Measurements from ENCODE around the gene LGALS4.

The LGALS4 gene

GRCh38 chr19:38841180-38841766, 28.5 kb upstream of the LGALS4 start:
- no peak for TF ChIP-seq CTCF (conservative IDR thresholded peaks at IDR 0.05; ENCODE audit: low read length)
- DNase-seq (ENCODE audit: low read depth) = no peak
- no peak overlapping the region for H3K4me3 ChIP-seq (ENCODE audit: low read length)

DNA sequence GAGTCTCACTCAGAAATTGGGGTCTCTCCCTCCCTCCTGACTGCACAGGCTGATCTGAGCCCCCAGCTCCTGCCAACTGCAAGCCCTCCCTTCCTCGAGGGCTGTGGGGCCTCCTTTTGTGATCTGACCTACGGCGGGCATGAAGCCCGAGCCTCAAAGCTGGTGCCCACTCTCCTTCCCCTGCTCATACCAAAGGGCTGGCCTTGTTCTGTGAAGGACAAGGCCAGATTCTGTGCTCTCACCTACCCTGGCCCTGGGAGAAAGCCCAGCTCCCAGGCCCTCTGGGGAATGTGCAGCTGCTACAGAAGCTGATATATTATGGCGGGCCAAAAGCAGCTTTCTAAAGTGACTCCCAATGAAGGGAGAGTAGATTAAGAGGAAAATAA, 27.8 kb upstream of the LGALS4 start:
- TF ChIP-seq CTCF (conservative IDR thresholded peaks at IDR 0.05; ENCODE audit: low read length) = no peak
- H3K4me3 ChIP-seq (ENCODE audit: low read length) = no peak overlapping the region
- DNase-seq (ENCODE audit: low read depth) = no peak

DNA sequence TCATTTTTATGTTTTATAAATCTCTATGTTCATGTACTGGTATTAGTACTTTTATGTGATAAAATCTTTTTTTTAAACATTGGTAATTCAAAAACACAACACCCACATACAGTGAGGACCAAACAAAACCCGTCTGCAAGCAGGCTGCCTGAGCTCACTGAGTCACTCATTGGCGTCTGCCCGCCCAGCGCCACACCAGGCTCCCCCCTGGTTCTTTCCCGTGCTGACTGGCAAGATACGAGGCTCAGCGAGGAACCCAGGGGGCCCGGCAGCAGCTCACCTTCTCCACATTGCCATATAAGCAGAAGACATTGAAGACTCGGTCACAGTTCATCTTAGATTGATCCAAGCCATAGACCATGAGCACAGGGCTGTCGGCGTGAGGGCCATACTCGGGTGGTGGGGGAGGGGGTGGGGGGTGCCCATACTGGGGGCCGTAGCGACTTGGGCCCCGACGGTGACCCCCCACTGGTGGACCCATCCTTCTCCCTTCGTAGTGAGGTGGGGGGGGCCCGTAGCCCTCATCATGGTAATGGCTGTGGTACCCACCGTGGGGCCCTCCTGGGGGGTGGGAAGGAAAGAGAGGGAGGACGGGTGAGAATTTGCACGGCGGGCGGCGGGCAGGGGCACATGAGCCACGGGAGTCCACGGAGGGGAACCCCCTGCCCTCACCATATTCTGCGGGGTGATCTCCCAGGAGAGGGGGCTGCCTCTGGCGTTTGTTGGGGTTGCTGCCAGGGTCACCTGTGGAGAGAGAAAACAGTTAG, 27.3 kb upstream of the LGALS4 start:
- TF ChIP-seq CTCF (conservative IDR thresholded peaks at IDR 0.05; ENCODE audit: low read length) = no peak
- H3K4me3 ChIP-seq (ENCODE audit: low read length) = no peak overlapping the region
- DNase-seq (ENCODE audit: low read depth) = no peak

DNA sequence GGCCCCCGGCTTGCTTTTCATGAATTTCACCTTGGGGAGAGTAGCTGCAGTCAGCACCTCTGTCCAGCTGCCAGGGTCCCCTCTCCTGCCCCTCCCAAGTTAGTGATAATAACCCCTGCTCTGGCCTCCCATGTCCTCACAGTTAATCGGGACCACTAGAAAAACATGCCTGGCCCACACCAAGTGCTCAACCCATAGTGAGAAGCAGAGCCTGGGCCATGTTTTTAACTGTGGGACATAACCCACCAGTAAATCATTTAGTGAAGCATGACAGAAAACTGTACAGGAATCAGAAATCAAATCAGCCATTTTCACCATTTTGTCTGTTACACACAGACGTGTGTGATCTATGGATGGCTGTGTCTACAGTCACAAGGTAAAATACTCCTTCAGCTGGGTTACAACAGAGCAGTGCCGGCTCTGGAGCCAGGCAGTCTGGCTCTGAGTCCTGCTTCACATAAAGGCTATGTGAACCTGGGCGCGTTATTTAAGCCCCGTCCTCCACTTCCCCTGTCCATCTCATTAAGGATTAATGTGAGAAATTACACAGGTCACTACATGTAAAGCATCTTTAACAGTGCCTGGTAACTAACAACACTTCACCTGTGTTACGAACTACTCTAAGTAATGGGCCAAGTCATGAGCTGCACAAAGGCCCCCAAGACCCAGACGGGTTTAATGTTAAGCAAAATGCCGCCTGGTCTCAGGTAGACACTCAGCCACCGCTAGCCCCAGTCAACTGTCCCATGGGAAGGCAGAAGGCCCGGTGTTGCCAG, 26.4 kb upstream of the LGALS4 start:
- DNase-seq (ENCODE audit: low read depth) = no peak
- no peak for TF ChIP-seq CTCF (conservative IDR thresholded peaks at IDR 0.05; ENCODE audit: low read length)
- H3K4me3 ChIP-seq (ENCODE audit: low read length) = no peak overlapping the region

DNA sequence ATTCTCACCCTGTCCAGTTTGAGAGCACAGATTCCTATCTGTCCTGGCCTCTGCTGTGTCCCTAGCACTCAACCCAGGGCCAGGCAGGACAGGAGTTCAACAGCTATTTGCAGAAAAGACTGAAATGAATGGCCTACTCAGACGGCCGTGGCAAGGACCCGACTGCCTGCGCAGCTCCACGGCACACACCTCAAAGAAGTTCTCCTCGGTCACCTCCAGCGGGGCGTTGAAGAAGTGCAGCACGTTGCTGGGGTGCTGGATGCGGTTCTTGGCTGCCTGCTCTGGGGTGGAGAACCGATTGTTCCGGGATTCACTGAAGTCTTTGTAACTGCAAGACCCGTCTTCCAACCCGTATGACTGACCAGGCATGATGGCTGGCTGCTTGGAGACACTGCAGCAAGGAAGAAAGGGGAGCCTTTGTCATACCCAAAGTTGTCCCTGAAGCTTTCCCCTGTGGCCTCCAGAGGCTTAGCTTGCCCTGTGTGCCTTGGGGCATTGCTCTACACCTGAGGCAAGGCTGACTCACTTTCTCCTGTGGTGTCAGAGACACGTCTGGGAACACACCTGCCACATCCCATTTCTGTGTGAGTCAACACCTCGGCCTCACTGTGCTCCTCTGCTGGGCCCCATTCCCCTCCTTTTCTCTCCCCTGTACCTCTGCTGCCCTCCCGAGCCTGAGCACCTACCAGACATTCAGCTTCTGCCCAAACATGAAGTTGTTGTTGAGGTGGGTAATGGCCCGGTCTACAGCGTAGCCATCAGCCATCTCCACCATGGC, 25.7 kb upstream of the LGALS4 start:
- no peak for TF ChIP-seq CTCF (conservative IDR thresholded peaks at IDR 0.05; ENCODE audit: low read length)
- no peak for DNase-seq (ENCODE audit: low read depth)
- no peak overlapping the region for H3K4me3 ChIP-seq (ENCODE audit: low read length)

DNA sequence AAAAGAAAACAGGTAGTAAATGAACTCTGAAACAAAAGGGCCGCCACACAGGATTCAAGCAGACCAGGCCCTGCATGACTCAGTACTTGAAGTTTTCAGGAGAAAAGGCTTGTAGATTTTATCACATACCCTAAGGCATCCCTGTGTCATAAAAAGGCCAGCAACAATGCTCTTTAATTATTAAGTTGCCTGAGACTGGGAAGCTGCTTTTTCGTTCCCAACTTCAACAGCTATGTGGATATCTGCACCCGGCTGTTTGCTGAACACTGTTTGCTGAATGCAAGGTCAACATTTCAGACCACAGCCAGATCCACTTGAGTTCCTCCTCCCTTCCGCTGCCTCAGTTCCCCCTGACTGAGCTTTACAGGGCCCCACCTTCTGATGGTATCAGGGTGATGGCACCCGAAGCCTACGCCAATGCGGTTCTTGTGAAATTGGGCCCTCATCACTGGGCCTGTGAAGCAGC, 24.9 kb upstream of the LGALS4 start:
- TF ChIP-seq CTCF (conservative IDR thresholded peaks at IDR 0.05; ENCODE audit: low read length) = no peak
- no peak overlapping the region for H3K4me3 ChIP-seq (ENCODE audit: low read length)
- no peak for DNase-seq (ENCODE audit: low read depth)
